Chondrocyte (in vitro differentiated cells): ENCODE results near the gene PRDM12. TPM values are rescaled to one million over a fixed set of nuclear protein-coding genes. Genes with fewer than 3 reads are reported as not detected.

Experiments used
- DNase-seq: peaks from one replicate; pipeline ENCODE4 v3.0.0; 2021; ENCODE audit warnings: mixed read lengths, low spot score
- H3K27ac Mint-ChIP-seq: one replicate; pipeline ENCODE4 v1.8.0; 2021; ENCODE audit warnings: mild to moderate bottlenecking, moderate library complexity, mixed read lengths; ENCODE audit not compliant: unreplicated experiment
- H3K27me3 Mint-ChIP-seq: 2 replicates; pipeline ENCODE4 v1.8.0; 2021; ENCODE audit warnings: low read depth, mixed read lengths
- H3K36me3 Mint-ChIP-seq: 2 replicates; pipeline ENCODE4 v1.8.0; 2021; ENCODE audit warnings: low read depth, mixed read lengths
- H3K4me1 Mint-ChIP-seq: 2 replicates; pipeline ENCODE4 v1.8.0; 2021; ENCODE audit warnings: low read depth, mild to moderate bottlenecking, mixed read lengths
- H3K4me3 Mint-ChIP-seq: one replicate; pipeline ENCODE4 v1.8.0; 2021; ENCODE audit warnings: mild to moderate bottlenecking, moderate library complexity, mixed read lengths; ENCODE audit not compliant: unreplicated experiment
- H3K9me3 Mint-ChIP-seq: 2 replicates; pipeline ENCODE4 v1.8.0; 2021; ENCODE audit warnings: low read depth, mixed read lengths
- CTCF ChIP-seq: fragments of 200-600 bp; sonication (generic); IDR thresholded peaks from 2 replicates; pipeline ENCODE4 v1.5.0; 2021; ENCODE audit warnings: antibody characterized with exemption, mild to moderate bottlenecking, moderate library complexity
- total RNA-seq: library from RNA; stranded (reverse); gene quantifications from 3 replicates; pipeline ENCODE4 v1.2.1, GENCODE V29; 2021

The PRDM12 gene
- total RNA-seq, 1 donor from 2014 or later = 0.10 TPM

GRCh38 chr9:130699047-130699446, 34.7 kb downstream of the PRDM12 start:
- no peak overlapping the region for H3K4me3 Mint-ChIP-seq
- H3K36me3 Mint-ChIP-seq = peaks cover 37% of the 10 kb centered on the region
- peaks cover 47% of the 10 kb centered on the region for H3K4me1 Mint-ChIP-seq
- H3K27ac Mint-ChIP-seq = no peak overlapping the region
- H3K27me3 Mint-ChIP-seq = no peaks in the 10 kb centered on the region
- H3K9me3 Mint-ChIP-seq = no peaks in the 10 kb centered on the region
- no peak for DNase-seq
- TF ChIP-seq CTCF = no peak

- peaks cover 41% of the 10 kb centered on the region for H3K36me3 Mint-ChIP-seq
- H3K9me3 Mint-ChIP-seq = no peaks in the 10 kb centered on the region
- H3K27me3 Mint-ChIP-seq = no peaks in the 10 kb centered on the region
- peak; percentile 99 for TF ChIP-seq CTCF
- peak overlapping the region; percentile 78 for H3K27ac Mint-ChIP-seq
- H3K4me1 Mint-ChIP-seq = peaks cover 36% of the 10 kb centered on the region
- no peak overlapping the region for H3K4me3 Mint-ChIP-seq
- DNase-seq = no peak
Measured at GRCh38 chr9:130701059-130702022, 36.9 kb downstream of the PRDM12 start.

- no peak for DNase-seq
- no peaks in the 10 kb centered on the region for H3K27me3 Mint-ChIP-seq
- H3K9me3 Mint-ChIP-seq = no peaks in the 10 kb centered on the region
- no peak overlapping the region for H3K4me3 Mint-ChIP-seq
- H3K36me3 Mint-ChIP-seq = peaks cover 29% of the 10 kb centered on the region
- TF ChIP-seq CTCF = no peak
- H3K27ac Mint-ChIP-seq = no peak overlapping the region
- H3K4me1 Mint-ChIP-seq = peaks cover 22% of the 10 kb centered on the region
Measured at GRCh38 chr9:130703501-130703900, 39.1 kb downstream of the PRDM12 start.

GRCh38 chr9:130707225-130707976, 43.0 kb downstream of the PRDM12 start:
- Mint-ChIP-seq H3K27ac (no peak overlapping the region), H3K4me1 (peaks cover 1% of the 10 kb centered on the region), H3K36me3 (peaks cover 18% of the 10 kb centered on the region), H3K9me3 (no peaks in the 10 kb centered on the region), H3K4me3 (no peak overlapping the region), H3K27me3 (no peaks in the 10 kb centered on the region)
- TF ChIP-seq CTCF = peak; percentile 95
- no peak for DNase-seq

- Mint-ChIP-seq H3K27me3 (no peaks in the 10 kb centered on the region), H3K4me1 (peaks cover 28% of the 10 kb centered on the region), H3K27ac (no peak overlapping the region), H3K4me3 (no peak overlapping the region), H3K36me3 (no peaks in the 10 kb centered on the region), H3K9me3 (no peaks in the 10 kb centered on the region)
- no peak for TF ChIP-seq CTCF
- DNase-seq = no peak
Measured at GRCh38 chr9:130710822-130711352, 46.5 kb downstream of the PRDM12 start.
